Hepatocyte (in vitro differentiated cells): ENCODE results near the gene GMPPB. TPM values are rescaled to one million over a fixed set of nuclear protein-coding genes. Genes with fewer than 3 reads are reported as not detected.

Experiments used
- DNase-seq: peaks from one replicate; pipeline ENCODE4 v3.0.0-alpha.2; 2016; ENCODE audit warnings: low spot score
- H2AFZ ChIP-seq: fragments of 200-600 bp; sonication (generic); 2 replicates; pipeline ENCODE4 v1.6.0; 2016; ENCODE audit warnings: antibody characterized with exemption, mild to moderate bottlenecking
- H3K27ac ChIP-seq: fragments of 200-600 bp; sonication (generic); 2 replicates; pipeline ENCODE4 v1.5.1; 2016; ENCODE audit warnings: mild to moderate bottlenecking
- H3K27me3 ChIP-seq: fragments of 200-600 bp; sonication (generic); 2 replicates; pipeline ENCODE4 v1.6.1; 2016
- H3K36me3 ChIP-seq: fragments of 200-600 bp; sonication (generic); replicated peaks from 2 replicates; pipeline ENCODE4 v1.5.1; 2016; ENCODE audit warnings: low read depth; ENCODE audit not compliant: insufficient read depth
- H3K4me1 ChIP-seq: fragments of 200-600 bp; sonication (generic); 2 replicates; pipeline ENCODE4 v1.5.1; 2016; ENCODE audit warnings: mild to moderate bottlenecking, moderate library complexity; ENCODE audit not compliant: insufficient read depth
- H3K4me2 ChIP-seq: fragments of 200-600 bp; sonication (generic); 2 replicates; pipeline ENCODE4 v1.6.0; 2016
- H3K4me3 ChIP-seq: fragments of 200-600 bp; sonication (generic); 2 replicates; pipeline ENCODE4 v1.5.1; 2016; ENCODE audit warnings: mild to moderate bottlenecking
- H3K79me2 ChIP-seq: fragments of 200-600 bp; sonication (generic); 2 replicates; pipeline ENCODE4 v1.6.0; 2017; ENCODE audit warnings: mild to moderate bottlenecking
- H3K9me2 ChIP-seq: fragments of 200-600 bp; sonication (generic); replicated peaks from 2 replicates; pipeline ENCODE4 v1.6.0; 2017; ENCODE audit warnings: mild to moderate bottlenecking; ENCODE audit not compliant: insufficient read depth
- H3K9me3 ChIP-seq: fragments of 200-600 bp; sonication (generic); 2 replicates; pipeline ENCODE4 v1.5.1; 2016; ENCODE audit warnings: low read depth, mild to moderate bottlenecking
- H4K20me1 ChIP-seq: fragments of 200-600 bp; sonication (generic); 2 replicates; pipeline ENCODE4 v1.6.0; 2016; ENCODE audit warnings: mild to moderate bottlenecking; ENCODE audit not compliant: insufficient read depth, poor library complexity, severe bottlenecking
- CTCF ChIP-seq: fragments of 200-600 bp; sonication (generic); IDR thresholded peaks from 2 replicates; pipeline ENCODE4 v1.5.1; 2016; ENCODE audit warnings: antibody characterized with exemption, mild to moderate bottlenecking; ENCODE audit not compliant: poor library complexity
- EZH2 ChIP-seq: fragments of 200-600 bp; sonication (generic); IDR thresholded peaks from 2 replicates; pipeline ENCODE4 v1.6.1; 2016; ENCODE audit warnings: antibody characterized with exemption, mild to moderate bottlenecking, borderline replicate concordance
- EZH2phosphoT487 ChIP-seq: fragments of 200-600 bp; sonication (generic); IDR thresholded peaks from one replicate; pipeline ENCODE4 v1.6.1; 2018; ENCODE audit warnings: antibody characterized with exemption, mild to moderate bottlenecking, low read depth, moderate library complexity; ENCODE audit not compliant: unreplicated experiment, severe bottlenecking
- WGBS: methylation state at CpG from one replicate; pipeline ENCODE4 v1.1.6; 2016; ENCODE audit warnings: low lambda C conversion rate; ENCODE audit errors: missing lambda C conversion rate; 5-methylcytosine and 5-hydroxymethylcytosine counted together
- polyA plus RNA-seq: library from polyadenylated mRNA; unstranded; fragments of >200 nt; fragmentation: Nextera tagmentation; extraction: Ambion mirVana; gene quantifications from 2 replicates; pipeline ENCODE4 v1.2.1, GENCODE V29; 2016
- total RNA-seq: library from RNA; depleted of rRNA; stranded (reverse); fragments of >200 nt; gene quantifications from 2 replicates; pipeline ENCODE4 v1.2.3, GENCODE V29; 2014

The GMPPB gene
- total and polyA plus RNA-seq, 2 experiments from 2014 or later: 24.3 to 41.0 TPM

GRCh38 chr3:49713336-49714105 is 10.2 kb downstream of the GMPPB start:
- no peaks in the 10 kb centered on the region for H3K79me2 ChIP-seq
- H3K9me2 ChIP-seq: no peaks in the 10 kb centered on the region
- H3K9me3 ChIP-seq: no peaks in the 10 kb centered on the region
- no peak for TF ChIP-seq EZH2phosphoT487
- no peak for TF ChIP-seq EZH2
- TF ChIP-seq CTCF: no peak
- no peak overlapping the region for H3K27ac ChIP-seq
- peaks cover under 1% of the 10 kb centered on the region for H3K4me1 ChIP-seq
- DNase-seq: no peak
- H3K27me3 ChIP-seq: no peaks in the 10 kb centered on the region
- H3K36me3 ChIP-seq: no peaks in the 10 kb centered on the region
- no peak overlapping the region for H3K4me2 ChIP-seq
- no peak overlapping the region for H2AFZ ChIP-seq
- no peaks in the 10 kb centered on the region for H4K20me1 ChIP-seq
- H3K4me3 ChIP-seq: no peak overlapping the region
- 94% methylated on average over 21 of the region's 25 CpGs for WGBS

DNA sequence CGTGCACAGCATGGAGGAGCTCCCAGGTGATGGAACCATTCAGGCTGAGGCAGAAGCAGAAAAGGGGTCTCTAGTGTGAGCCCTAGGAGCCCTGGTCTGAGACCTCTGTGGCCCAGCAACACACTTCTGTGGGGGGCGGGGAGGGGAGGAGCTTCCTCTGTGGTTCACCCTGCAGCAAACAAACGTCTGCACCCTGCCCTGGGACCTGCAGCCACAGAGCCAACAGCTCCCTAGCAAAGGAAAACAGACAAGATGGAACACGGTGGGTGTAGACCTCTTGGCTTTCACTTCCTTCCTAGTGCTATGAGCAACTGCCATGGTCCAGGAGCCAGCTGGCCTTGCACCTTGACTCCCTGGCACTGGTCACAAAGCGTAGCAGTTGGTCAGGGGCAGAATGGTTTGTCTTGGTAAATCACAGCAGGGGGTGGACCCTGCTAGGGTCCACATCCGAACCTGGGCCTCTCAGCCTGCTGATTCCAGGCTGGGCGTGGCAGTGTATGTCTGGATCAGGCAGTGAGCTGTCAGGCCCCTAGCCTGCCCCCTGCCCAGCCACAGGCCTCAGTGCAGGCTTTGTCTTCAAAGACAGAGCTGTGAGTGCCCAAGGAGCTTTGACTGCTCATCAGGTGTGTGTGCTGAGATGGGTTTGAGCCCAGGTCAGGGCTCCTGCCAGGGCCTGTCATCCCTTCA is 11.0 kb downstream of the GMPPB start:
- no peak for DNase-seq

GRCh38 chr3:49712166-49712565 is 11.6 kb downstream of the GMPPB start:
- Histone ChIP-seq H3K27ac (no peak overlapping the region), H3K9me3 (no peaks in the 10 kb centered on the region), H4K20me1 (no peaks in the 10 kb centered on the region), H3K4me1 (no peaks in the 10 kb centered on the region), H3K36me3 (no peaks in the 10 kb centered on the region), H3K79me2 (no peaks in the 10 kb centered on the region), H3K9me2 (no peaks in the 10 kb centered on the region), H3K27me3 (no peaks in the 10 kb centered on the region), H2AFZ (no peak overlapping the region), H3K4me3 (no peak overlapping the region), H3K4me2 (no peak overlapping the region)
- TF ChIP-seq CTCF (no peak), EZH2phosphoT487 (no peak), EZH2 (no peak)
- WGBS: 93% methylated on average over 11 of the region's 11 CpGs
- no peak for DNase-seq

More for the DNA sequence above, 11.0 kb downstream of the GMPPB start:
- no peaks in the 10 kb centered on the region for H3K36me3 ChIP-seq
- 76% methylated on average over 7 of the region's 7 CpGs for WGBS
- H3K9me3 ChIP-seq: no peaks in the 10 kb centered on the region
- no peaks in the 10 kb centered on the region for H3K9me2 ChIP-seq
- H2AFZ ChIP-seq: no peak overlapping the region
- H4K20me1 ChIP-seq: no peaks in the 10 kb centered on the region
- H3K4me3 ChIP-seq: no peak overlapping the region
- no peaks in the 10 kb centered on the region for H3K27me3 ChIP-seq
- H3K4me2 ChIP-seq: no peak overlapping the region
- no peaks in the 10 kb centered on the region for H3K79me2 ChIP-seq
- H3K27ac ChIP-seq: no peak overlapping the region
- no peaks in the 10 kb centered on the region for H3K4me1 ChIP-seq
- no peak for TF ChIP-seq CTCF
- no peak for TF ChIP-seq EZH2
- no peak for TF ChIP-seq EZH2phosphoT487
